Measurements from ENCODE around the gene VIP. TPM values are rescaled to one million over a fixed set of nuclear protein-coding genes. Genes with fewer than 3 reads are reported as not detected.

Gene VIP
- polyA plus RNA-seq, 1 of the 3 experiments (the other 2 are of a cell fraction): 2.5 TPM

DNA sequence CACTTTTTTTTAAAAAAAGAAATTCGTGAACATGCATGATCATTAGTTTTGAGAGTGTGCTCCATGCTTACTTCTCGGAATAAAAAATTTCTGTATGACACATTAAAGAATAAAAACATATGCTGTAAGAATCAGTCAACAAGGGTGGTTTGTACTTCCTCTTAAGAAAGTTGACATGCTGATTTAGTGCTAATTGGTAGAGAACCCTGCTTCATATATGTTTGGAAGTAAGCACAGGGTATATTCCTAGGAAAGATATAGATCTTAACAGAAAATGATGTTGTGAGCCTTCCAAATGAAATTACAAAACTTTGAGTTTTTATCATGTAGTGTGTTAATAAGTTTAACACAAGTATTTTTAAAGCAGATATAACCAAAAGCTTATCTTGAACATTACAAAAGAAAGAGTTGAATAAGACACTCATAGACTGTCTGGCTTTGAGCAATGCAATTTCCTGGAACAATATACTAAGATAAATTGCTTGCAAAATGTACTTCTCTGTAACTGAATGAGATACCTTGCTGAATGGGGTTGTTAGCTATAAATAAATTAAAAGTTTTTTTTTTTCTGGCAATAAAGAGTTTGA lies 13.8 kb upstream of the VIP start:
- Histone ChIP-seq H2AFZ (ENCODE audit: low read depth) (no peak overlapping the region), H4K20me1 (ENCODE audit: insufficient read depth) (no peaks in the 10 kb centered on the region), H3K9me3 (no peaks in the 10 kb centered on the region; the same call in 1 of the 2 replicates), H3K27ac (ENCODE audit: low read depth in 2 of 2, low read length in 1 of 2) (peak overlapping the region in 1 of 2 experiments; percentile 82; a peak in 1 of 4 replicates), H3K9ac (no peak overlapping the region), H3K4me1 (ENCODE audit: control insufficient read depth in 1 of 2, insufficient read depth in 2 of 2, low read depth in 1 of 2, low read length in 1 of 2) (no peaks in the 10 kb centered on the region; a peak in 1 of 4 replicates), H3K79me2 (ENCODE audit: insufficient read depth) (no peaks in the 10 kb centered on the region), H3K4me2 (no peak overlapping the region), H3K36me3 (replicated peaks in 1 of 2; ENCODE audit: control insufficient read depth in 1 of 2, insufficient read depth in 2 of 2, low read length in 1 of 2) (no peaks in the 10 kb centered on the region), H3K4me3 (ENCODE audit: low read depth in 2 of 2, low read length in 1 of 2) (no peak overlapping the region), H3F3A (replicated peaks; ENCODE audit: insufficient read depth) (peaks cover 15% of the 10 kb centered on the region), H3K27me3 (ENCODE audit: insufficient read depth) (no peaks in the 10 kb centered on the region), H3K9me2 (no peaks in the 10 kb centered on the region)
- 44% methylated on average over 2 of the region's 2 CpGs for WGBS (ENCODE audit: low lambda C conversion rate)
- ChIA-PET CTCF (interaction anchor here (0.7 to 1.4 kb wide), 3 partner anchors 11 to 12 kb away, joined by 3 to 8 read pairs (median 4); no protein-coding TSS in a partner anchor), POLR2A (no interaction called here)
- no peak for DNase-seq
- TF ChIP-seq RFX5 (IDR thresholded peaks at IDR 0.05; ENCODE audit: low read length) (no peak), TCF12 (IDR thresholded peaks at IDR 0.05) (no peak), POLR2AphosphoS5 (IDR thresholded peaks at IDR 0.05; ENCODE audit: low read depth, low read length) (no peak), SMC3 (IDR thresholded peaks at IDR 0.05; ENCODE audit: low read depth, low read length) (no peak), FOXJ3 (CRISPR knock-in tag; IDR thresholded peaks at IDR 0.05) (no peak), NRF1 (IDR thresholded peaks at IDR 0.05; ENCODE audit: low read depth, low read length) (no peak), MXI1 (IDR thresholded peaks at IDR 0.05; ENCODE audit: low read depth, low read length) (no peak), JUND (IDR thresholded peaks at IDR 0.05) (no peak), ELF1 (IDR thresholded peaks at IDR 0.05) (no peak), MEF2A (IDR thresholded peaks at IDR 0.05; ENCODE audit: borderline replicate concordance, low read depth) (no peak), RAD21 (IDR thresholded peaks at IDR 0.05; ENCODE audit: low read length) (no peak), GATA2 (CRISPR knock-in tag; IDR thresholded peaks at IDR 0.05) (no peak)
- TF ChIP-seq, protein P1, sequence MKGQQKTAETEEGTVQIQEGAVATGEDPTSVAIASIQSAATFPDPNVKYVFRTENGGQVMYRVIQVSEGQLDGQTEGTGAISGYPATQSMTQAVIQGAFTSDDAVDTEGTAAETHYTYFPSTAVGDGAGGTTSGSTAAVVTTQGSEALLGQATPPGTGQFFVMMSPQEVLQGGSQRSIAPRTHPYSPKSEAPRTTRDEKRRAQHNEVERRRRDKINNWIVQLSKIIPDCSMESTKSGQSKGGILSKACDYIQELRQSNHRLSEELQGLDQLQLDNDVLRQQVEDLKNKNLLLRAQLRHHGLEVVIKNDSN (IDR thresholded peaks at IDR 0.05; ENCODE audit: borderline replicate concordance, low read depth): no peak
- TF ChIP-seq, protein P2, sequence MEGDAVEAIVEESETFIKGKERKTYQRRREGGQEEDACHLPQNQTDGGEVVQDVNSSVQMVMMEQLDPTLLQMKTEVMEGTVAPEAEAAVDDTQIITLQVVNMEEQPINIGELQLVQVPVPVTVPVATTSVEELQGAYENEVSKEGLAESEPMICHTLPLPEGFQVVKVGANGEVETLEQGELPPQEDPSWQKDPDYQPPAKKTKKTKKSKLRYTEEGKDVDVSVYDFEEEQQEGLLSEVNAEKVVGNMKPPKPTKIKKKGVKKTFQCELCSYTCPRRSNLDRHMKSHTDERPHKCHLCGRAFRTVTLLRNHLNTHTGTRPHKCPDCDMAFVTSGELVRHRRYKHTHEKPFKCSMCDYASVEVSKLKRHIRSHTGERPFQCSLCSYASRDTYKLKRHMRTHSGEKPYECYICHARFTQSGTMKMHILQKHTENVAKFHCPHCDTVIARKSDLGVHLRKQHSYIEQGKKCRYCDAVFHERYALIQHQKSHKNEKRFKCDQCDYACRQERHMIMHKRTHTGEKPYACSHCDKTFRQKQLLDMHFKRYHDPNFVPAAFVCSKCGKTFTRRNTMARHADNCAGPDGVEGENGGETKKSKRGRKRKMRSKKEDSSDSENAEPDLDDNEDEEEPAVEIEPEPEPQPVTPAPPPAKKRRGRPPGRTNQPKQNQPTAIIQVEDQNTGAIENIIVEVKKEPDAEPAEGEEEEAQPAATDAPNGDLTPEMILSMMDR (IDR thresholded peaks at IDR 0.05): no peak
- TF ChIP-seq, protein P3, sequence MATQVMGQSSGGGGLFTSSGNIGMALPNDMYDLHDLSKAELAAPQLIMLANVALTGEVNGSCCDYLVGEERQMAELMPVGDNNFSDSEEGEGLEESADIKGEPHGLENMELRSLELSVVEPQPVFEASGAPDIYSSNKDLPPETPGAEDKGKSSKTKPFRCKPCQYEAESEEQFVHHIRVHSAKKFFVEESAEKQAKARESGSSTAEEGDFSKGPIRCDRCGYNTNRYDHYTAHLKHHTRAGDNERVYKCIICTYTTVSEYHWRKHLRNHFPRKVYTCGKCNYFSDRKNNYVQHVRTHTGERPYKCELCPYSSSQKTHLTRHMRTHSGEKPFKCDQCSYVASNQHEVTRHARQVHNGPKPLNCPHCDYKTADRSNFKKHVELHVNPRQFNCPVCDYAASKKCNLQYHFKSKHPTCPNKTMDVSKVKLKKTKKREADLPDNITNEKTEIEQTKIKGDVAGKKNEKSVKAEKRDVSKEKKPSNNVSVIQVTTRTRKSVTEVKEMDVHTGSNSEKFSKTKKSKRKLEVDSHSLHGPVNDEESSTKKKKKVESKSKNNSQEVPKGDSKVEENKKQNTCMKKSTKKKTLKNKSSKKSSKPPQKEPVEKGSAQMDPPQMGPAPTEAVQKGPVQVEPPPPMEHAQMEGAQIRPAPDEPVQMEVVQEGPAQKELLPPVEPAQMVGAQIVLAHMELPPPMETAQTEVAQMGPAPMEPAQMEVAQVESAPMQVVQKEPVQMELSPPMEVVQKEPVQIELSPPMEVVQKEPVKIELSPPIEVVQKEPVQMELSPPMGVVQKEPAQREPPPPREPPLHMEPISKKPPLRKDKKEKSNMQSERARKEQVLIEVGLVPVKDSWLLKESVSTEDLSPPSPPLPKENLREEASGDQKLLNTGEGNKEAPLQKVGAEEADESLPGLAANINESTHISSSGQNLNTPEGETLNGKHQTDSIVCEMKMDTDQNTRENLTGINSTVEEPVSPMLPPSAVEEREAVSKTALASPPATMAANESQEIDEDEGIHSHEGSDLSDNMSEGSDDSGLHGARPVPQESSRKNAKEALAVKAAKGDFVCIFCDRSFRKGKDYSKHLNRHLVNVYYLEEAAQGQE (IDR thresholded peaks at IDR 0.05; ENCODE audit: low read depth, low read length): no peak
- TF ChIP-seq, protein P4, sequence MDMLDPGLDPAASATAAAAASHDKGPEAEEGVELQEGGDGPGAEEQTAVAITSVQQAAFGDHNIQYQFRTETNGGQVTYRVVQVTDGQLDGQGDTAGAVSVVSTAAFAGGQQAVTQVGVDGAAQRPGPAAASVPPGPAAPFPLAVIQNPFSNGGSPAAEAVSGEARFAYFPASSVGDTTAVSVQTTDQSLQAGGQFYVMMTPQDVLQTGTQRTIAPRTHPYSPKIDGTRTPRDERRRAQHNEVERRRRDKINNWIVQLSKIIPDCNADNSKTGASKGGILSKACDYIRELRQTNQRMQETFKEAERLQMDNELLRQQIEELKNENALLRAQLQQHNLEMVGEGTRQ (IDR thresholded peaks at IDR 0.05; ENCODE audit: borderline replicate concordance, low read depth, low read length): no peak
- TF ChIP-seq, protein P5, sequence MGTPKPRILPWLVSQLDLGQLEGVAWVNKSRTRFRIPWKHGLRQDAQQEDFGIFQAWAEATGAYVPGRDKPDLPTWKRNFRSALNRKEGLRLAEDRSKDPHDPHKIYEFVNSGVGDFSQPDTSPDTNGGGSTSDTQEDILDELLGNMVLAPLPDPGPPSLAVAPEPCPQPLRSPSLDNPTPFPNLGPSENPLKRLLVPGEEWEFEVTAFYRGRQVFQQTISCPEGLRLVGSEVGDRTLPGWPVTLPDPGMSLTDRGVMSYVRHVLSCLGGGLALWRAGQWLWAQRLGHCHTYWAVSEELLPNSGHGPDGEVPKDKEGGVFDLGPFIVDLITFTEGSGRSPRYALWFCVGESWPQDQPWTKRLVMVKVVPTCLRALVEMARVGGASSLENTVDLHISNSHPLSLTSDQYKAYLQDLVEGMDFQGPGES (IDR thresholded peaks at IDR 0.05; ENCODE audit: low read depth, low read length): no peak
